K562 (cell line): ENCODE measurements around the gene NCAPD2. TPM values are rescaled to one million over a fixed set of nuclear protein-coding genes. Genes with fewer than 3 reads are reported as not detected.

Source experiments
- ZBTB7A ChIP-seq: IDR thresholded peaks from 2 replicates; pipeline ENCODE4 v1.6.1; 2011; ENCODE audit warnings: low read depth, mild to moderate bottlenecking, low read length, moderate library complexity, borderline replicate concordance; ENCODE audit not compliant: control insufficient read depth
- polyA plus RNA-seq, 8 experiments: library from polyadenylated mRNA; depleted of rRNA in 4 of 8; stranded (reverse) in 5 of 8; unstranded in 3 of 8; fragments of >200 nt; fragmentation: Nextera tagmentation in 2 of 8; fragmentation: Illumina TruSeq in 1 of 8; extraction: Ambion mirVana in 2 of 8; extraction: Trizol in 1 of 8; gene quantifications; 2 replicates each; pipeline versions ENCODE4 v1.2.1 to v1.2.3, GENCODE V29; 2011 to 2014; ENCODE audit warnings: inconsistent platforms in 1 of 8, missing spikeins in 1 of 8
- total RNA-seq, 7 experiments: library from RNA; depleted of rRNA in 6 of 7; stranded (reverse); fragments of >200 nt in 6 of 7; fragmentation: Illumina TruSeq in 2 of 7; extraction: Trizol in 2 of 7; gene quantifications; 2 replicates each; pipeline versions ENCODE4 v1.2.1 to v1.2.3, GENCODE V29; 2011 to 2021; ENCODE audit warnings: low replicate concordance in 1 of 7
- TF ChIP-seq, protein P1 (sequence below), 2 experiments: fragments of 450-650 bp in 1 of 2; sonication (generic) in 1 of 2; formaldehyde crosslinking in 1 of 2; IDR thresholded peaks; 2 replicates each; pipeline versions ENCODE4 v1.7.1 to v1.9.0; 2016 to 2022; ENCODE audit warnings: inconsistent platforms in 1 of 2, mild to moderate bottlenecking in 1 of 2, missing genetic modification reagents in 1 of 2
- TF ChIP-seq, protein P2 (sequence below): fragments of 450-650 bp; IDR thresholded peaks from 2 replicates; pipeline ENCODE4 v1.7.1; 2018; ENCODE audit warnings: mild to moderate bottlenecking, low read depth; ENCODE audit not compliant: partially characterized antibody

The NCAPD2 gene
- total and polyA plus RNA-seq, 9 of the 15 experiments (the other 6 are each of a cell fraction or from before 2014, with no cell fraction given): 16.9 to 93.7 (median 68.3) TPM

DNA sequence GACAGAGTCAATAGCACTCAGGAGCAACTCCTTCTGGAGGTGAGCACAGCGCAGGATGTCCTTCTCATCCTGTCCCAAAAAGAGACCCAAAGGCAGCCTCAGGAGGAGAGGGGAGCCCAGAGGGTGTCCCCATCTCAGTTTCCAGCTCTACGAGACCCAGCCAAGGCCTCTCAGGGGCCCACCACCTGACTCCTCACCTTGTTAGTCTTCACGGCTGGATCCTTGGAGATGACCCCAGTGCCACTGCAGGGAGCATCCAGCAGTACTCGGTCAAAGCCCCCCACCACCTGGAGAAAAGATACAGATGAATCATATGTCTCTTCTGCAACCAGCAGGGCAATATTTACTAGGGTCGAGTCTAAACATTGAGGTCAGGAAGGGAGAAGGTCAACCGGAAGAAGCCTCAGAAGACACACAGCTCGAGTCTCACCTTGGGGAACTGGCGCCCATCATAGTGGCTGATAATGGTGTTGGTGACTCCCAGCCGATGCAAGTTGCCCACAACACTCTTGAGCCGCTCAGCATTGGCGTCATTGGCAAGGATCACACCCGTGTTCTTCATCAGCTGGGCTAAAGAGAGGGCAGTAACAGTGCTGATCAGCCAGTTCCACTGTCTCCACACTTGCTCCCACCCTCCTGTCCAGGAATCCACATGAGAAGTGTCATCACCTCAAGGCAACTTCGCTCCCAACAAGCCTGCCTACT, 66.8 kb downstream of the NCAPD2 start (continued):
- TF ChIP-seq, protein P1, sequence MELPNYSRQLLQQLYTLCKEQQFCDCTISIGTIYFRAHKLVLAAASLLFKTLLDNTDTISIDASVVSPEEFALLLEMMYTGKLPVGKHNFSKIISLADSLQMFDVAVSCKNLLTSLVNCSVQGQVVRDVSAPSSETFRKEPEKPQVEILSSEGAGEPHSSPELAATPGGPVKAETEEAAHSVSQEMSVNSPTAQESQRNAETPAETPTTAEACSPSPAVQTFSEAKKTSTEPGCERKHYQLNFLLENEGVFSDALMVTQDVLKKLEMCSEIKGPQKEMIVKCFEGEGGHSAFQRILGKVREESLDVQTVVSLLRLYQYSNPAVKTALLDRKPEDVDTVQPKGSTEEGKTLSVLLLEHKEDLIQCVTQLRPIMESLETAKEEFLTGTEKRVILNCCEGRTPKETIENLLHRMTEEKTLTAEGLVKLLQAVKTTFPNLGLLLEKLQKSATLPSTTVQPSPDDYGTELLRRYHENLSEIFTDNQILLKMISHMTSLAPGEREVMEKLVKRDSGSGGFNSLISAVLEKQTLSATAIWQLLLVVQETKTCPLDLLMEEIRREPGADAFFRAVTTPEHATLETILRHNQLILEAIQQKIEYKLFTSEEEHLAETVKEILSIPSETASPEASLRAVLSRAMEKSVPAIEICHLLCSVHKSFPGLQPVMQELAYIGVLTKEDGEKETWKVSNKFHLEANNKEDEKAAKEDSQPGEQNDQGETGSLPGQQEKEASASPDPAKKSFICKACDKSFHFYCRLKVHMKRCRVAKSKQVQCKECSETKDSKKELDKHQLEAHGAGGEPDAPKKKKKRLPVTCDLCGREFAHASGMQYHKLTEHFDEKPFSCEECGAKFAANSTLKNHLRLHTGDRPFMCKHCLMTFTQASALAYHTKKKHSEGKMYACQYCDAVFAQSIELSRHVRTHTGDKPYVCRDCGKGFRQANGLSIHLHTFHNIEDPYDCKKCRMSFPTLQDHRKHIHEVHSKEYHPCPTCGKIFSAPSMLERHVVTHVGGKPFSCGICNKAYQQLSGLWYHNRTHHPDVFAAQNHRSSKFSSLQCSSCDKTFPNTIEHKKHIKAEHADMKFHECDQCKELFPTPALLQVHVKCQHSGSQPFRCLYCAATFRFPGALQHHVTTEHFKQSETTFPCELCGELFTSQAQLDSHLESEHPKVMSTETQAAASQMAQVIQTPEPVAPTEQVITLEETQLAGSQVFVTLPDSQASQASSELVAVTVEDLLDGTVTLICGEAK (IDR thresholded peaks at IDR 0.05): no peak
- TF ChIP-seq, protein P1 (CRISPR knock-in tag; IDR thresholded peaks at IDR 0.05): no peak
- TF ChIP-seq, protein P2, sequence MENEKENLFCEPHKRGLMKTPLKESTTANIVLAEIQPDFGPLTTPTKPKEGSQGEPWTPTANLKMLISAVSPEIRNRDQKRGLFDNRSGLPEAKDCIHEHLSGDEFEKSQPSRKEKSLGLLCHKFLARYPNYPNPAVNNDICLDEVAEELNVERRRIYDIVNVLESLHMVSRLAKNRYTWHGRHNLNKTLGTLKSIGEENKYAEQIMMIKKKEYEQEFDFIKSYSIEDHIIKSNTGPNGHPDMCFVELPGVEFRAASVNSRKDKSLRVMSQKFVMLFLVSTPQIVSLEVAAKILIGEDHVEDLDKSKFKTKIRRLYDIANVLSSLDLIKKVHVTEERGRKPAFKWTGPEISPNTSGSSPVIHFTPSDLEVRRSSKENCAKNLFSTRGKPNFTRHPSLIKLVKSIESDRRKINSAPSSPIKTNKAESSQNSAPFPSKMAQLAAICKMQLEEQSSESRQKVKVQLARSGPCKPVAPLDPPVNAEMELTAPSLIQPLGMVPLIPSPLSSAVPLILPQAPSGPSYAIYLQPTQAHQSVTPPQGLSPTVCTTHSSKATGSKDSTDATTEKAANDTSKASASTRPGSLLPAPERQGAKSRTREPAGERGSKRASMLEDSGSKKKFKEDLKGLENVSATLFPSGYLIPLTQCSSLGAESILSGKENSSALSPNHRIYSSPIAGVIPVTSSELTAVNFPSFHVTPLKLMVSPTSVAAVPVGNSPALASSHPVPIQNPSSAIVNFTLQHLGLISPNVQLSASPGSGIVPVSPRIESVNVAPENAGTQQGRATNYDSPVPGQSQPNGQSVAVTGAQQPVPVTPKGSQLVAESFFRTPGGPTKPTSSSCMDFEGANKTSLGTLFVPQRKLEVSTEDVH: no peak
- no peak for TF ChIP-seq ZBTB7A
- TF ChIP-seq, all 486 proteins: peak for 0
